Neural cell (in vitro differentiated cells): ENCODE data around the gene SPARC.

ENCODE experiments used
- EP300 ChIP-seq: fragments of 450-650 bp; conservative IDR thresholded peaks from 2 replicates; pipeline ENCODE4 v1.6.1; 2014; ENCODE audit warnings: antibody characterized with exemption, mild to moderate bottlenecking, moderate library complexity; ENCODE audit not compliant: poor library complexity, severe bottlenecking
- EZH2 ChIP-seq: fragments of 200-600, 300-800 bp; shearing (Covaris generic), sonication (generic); IDR thresholded peaks from 2 replicates; pipeline ENCODE4 v1.6.1; 2014; ENCODE audit warnings: antibody characterized with exemption, low read length, borderline replicate concordance, mild to moderate bottlenecking; ENCODE audit not compliant: insufficient read depth, poor library complexity, severe bottlenecking
- MXI1 ChIP-seq: fragments of 450-650 bp; conservative IDR thresholded peaks from 2 replicates; pipeline ENCODE4 v1.6.1; 2014; ENCODE audit warnings: antibody characterized with exemption, mild to moderate bottlenecking; ENCODE audit not compliant: poor library complexity, severe bottlenecking
- POLR2AphosphoS5 ChIP-seq: IDR thresholded peaks from 2 replicates; pipeline ENCODE4 v1.6.1; 2012
- RAD21 ChIP-seq: fragments of 450-650 bp; conservative IDR thresholded peaks from 2 replicates; pipeline ENCODE4 v1.6.1; 2014; ENCODE audit warnings: antibody characterized with exemption, mild to moderate bottlenecking, moderate library complexity
- REST ChIP-seq: IDR thresholded peaks from 2 replicates; pipeline ENCODE4 v1.6.1; 2012; ENCODE audit warnings: borderline replicate concordance
- SMC3 ChIP-seq: fragments of 450-650 bp; conservative IDR thresholded peaks from 2 replicates; pipeline ENCODE4 v1.6.1; 2014; ENCODE audit warnings: antibody characterized with exemption, mild to moderate bottlenecking, moderate library complexity; ENCODE audit not compliant: poor library complexity
- TAF1 ChIP-seq: IDR thresholded peaks from 2 replicates; pipeline ENCODE4 v1.6.1; 2012; ENCODE audit warnings: low read depth
- TF ChIP-seq, protein P1 (sequence below): fragments of 450-650 bp; IDR thresholded peaks from 2 replicates; pipeline ENCODE4 v1.5.1; 2014; ENCODE audit warnings: antibody characterized with exemption, mild to moderate bottlenecking, moderate library complexity; ENCODE audit not compliant: poor library complexity, severe bottlenecking

DNA sequence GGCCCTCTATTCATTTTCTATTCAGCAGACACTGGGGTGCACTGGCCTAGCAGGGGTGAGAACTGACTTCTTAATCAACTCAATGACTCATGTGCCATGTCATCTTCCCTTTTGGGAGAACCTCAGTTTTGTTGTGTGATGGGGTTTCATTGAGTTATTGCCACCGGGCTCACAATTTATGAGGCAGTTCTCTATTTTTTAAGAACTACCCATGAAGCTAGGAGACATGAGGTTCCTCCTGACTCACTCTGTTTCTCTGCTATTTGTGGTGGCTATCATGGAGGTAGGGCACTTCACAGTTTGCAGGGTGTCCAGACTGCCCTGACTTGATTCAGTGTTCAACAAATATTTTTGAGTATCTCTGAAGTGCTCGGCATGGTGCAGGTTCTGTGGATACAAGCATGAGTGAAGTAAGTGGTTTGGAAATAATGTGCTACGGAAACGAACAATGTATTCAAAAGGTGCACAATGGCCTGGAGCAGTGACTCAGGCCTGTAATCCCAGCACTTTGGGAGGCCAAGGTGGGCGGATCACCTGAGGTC lies 39.3 kb downstream of the SPARC start:
- TF ChIP-seq EZH2 (no peak), RAD21 (no peak), POLR2AphosphoS5 (no peak), EP300 (no peak), TAF1 (no peak), REST (no peak), MXI1 (no peak), SMC3 (no peak)
- TF ChIP-seq, protein P1, sequence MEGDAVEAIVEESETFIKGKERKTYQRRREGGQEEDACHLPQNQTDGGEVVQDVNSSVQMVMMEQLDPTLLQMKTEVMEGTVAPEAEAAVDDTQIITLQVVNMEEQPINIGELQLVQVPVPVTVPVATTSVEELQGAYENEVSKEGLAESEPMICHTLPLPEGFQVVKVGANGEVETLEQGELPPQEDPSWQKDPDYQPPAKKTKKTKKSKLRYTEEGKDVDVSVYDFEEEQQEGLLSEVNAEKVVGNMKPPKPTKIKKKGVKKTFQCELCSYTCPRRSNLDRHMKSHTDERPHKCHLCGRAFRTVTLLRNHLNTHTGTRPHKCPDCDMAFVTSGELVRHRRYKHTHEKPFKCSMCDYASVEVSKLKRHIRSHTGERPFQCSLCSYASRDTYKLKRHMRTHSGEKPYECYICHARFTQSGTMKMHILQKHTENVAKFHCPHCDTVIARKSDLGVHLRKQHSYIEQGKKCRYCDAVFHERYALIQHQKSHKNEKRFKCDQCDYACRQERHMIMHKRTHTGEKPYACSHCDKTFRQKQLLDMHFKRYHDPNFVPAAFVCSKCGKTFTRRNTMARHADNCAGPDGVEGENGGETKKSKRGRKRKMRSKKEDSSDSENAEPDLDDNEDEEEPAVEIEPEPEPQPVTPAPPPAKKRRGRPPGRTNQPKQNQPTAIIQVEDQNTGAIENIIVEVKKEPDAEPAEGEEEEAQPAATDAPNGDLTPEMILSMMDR, result no peak
